ENCODE measurements around the gene LRP8.

The LRP8 gene

GRCh38 chr1:53338423-53338822, 10.6 kb upstream of the LRP8 start:
- H3K4me1 ChIP-seq (ENCODE audit: control insufficient read depth, insufficient read depth, low read length, poor library complexity, severe bottlenecking) = peaks cover 3% of the 10 kb centered on the region
- no peak overlapping the region for H3K27ac ChIP-seq (ENCODE audit: low read depth, low read length, severe bottlenecking)
- 57 to 75% methylated on average over 1 of the region's 1 CpG for WGBS, 2 experiments (ENCODE audit: insufficient coverage in 2 of 2)
- H3K36me3 ChIP-seq (ENCODE audit: control insufficient read depth, insufficient read depth, low read length) = no peaks in the 10 kb centered on the region
- H3K9me3 ChIP-seq (ENCODE audit: control insufficient read depth, low read length) = no peaks in the 10 kb centered on the region
- H3K4me3 ChIP-seq (ENCODE audit: extremely low read depth, insufficient read depth, low read length, poor library complexity, severe bottlenecking) = no peak overlapping the region

- H3K36me3 ChIP-seq (ENCODE audit: control insufficient read depth, insufficient read depth, low read length) = no peaks in the 10 kb centered on the region
- 82 to 97% methylated on average over 2 to 3 of the region's 5 CpGs for WGBS, 2 experiments (ENCODE audit: insufficient coverage in 2 of 2)
- H3K27ac ChIP-seq (ENCODE audit: low read depth, low read length, severe bottlenecking) = no peak overlapping the region
- H3K4me1 ChIP-seq (ENCODE audit: control insufficient read depth, insufficient read depth, low read length, poor library complexity, severe bottlenecking) = no peaks in the 10 kb centered on the region
- H3K9me3 ChIP-seq (ENCODE audit: control insufficient read depth, low read length) = no peaks in the 10 kb centered on the region
- no peak overlapping the region for H3K4me3 ChIP-seq (ENCODE audit: extremely low read depth, insufficient read depth, low read length, poor library complexity, severe bottlenecking)
Observed at GRCh38 chr1:53337499-53337898, 9.6 kb upstream of the LRP8 start.

GRCh38 chr1:53336146-53336545, 8.3 kb upstream of the LRP8 start:
- H3K9me3 ChIP-seq (ENCODE audit: control insufficient read depth, low read length) = no peaks in the 10 kb centered on the region
- H3K27ac ChIP-seq (ENCODE audit: low read depth, low read length, severe bottlenecking) = no peak overlapping the region
- H3K36me3 ChIP-seq (ENCODE audit: control insufficient read depth, insufficient read depth, low read length) = no peaks in the 10 kb centered on the region
- 91 to 92% methylated on average over 8 to 11 of the region's 12 CpGs for WGBS, 2 experiments (ENCODE audit: insufficient coverage in 2 of 2)
- no peaks in the 10 kb centered on the region for H3K4me1 ChIP-seq (ENCODE audit: control insufficient read depth, insufficient read depth, low read length, poor library complexity, severe bottlenecking)
- H3K4me3 ChIP-seq (ENCODE audit: extremely low read depth, insufficient read depth, low read length, poor library complexity, severe bottlenecking) = no peak overlapping the region

- Histone ChIP-seq H3K9me3 (ENCODE audit: control insufficient read depth, low read length) (no peaks in the 10 kb centered on the region), H3K4me3 (ENCODE audit: extremely low read depth, insufficient read depth, low read length, poor library complexity, severe bottlenecking) (no peak overlapping the region), H3K36me3 (ENCODE audit: control insufficient read depth, insufficient read depth, low read length) (no peaks in the 10 kb centered on the region), H3K27ac (ENCODE audit: low read depth, low read length, severe bottlenecking) (no peak overlapping the region), H3K4me1 (ENCODE audit: control insufficient read depth, insufficient read depth, low read length, poor library complexity, severe bottlenecking) (no peaks in the 10 kb centered on the region)
- WGBS, 2 experiments (ENCODE audit: insufficient coverage in 2 of 2) = no CpG with 5 or more reads among the region's 1 CpG
Observed at GRCh38 chr1:53335661-53336060, 7.8 kb upstream of the LRP8 start.

- Histone ChIP-seq H3K36me3 (ENCODE audit: control insufficient read depth, insufficient read depth, low read length) (no peaks in the 10 kb centered on the region), H3K27ac (ENCODE audit: low read depth, low read length, severe bottlenecking) (no peak overlapping the region), H3K4me3 (ENCODE audit: extremely low read depth, insufficient read depth, low read length, poor library complexity, severe bottlenecking) (no peak overlapping the region), H3K4me1 (ENCODE audit: control insufficient read depth, insufficient read depth, low read length, poor library complexity, severe bottlenecking) (no peaks in the 10 kb centered on the region), H3K9me3 (ENCODE audit: control insufficient read depth, low read length) (no peaks in the 10 kb centered on the region)
- 90 to 94% methylated on average over 5 to 9 of the region's 9 CpGs for WGBS, 2 experiments (ENCODE audit: insufficient coverage in 2 of 2)
Observed at GRCh38 chr1:53334781-53335180, 6.9 kb upstream of the LRP8 start.

- Histone ChIP-seq H3K36me3 (ENCODE audit: control insufficient read depth, insufficient read depth, low read length) (no peaks in the 10 kb centered on the region), H3K4me3 (ENCODE audit: extremely low read depth, insufficient read depth, low read length, poor library complexity, severe bottlenecking) (no peak overlapping the region), H3K27ac (ENCODE audit: low read depth, low read length, severe bottlenecking) (no peak overlapping the region), H3K9me3 (ENCODE audit: control insufficient read depth, low read length) (no peaks in the 10 kb centered on the region), H3K4me1 (ENCODE audit: control insufficient read depth, insufficient read depth, low read length, poor library complexity, severe bottlenecking) (no peaks in the 10 kb centered on the region)
- 90% methylated on average over 2 of the region's 2 CpGs; no CpG with 5 or more reads in 1 of the 2 experiments for WGBS, 2 experiments (ENCODE audit: insufficient coverage in 2 of 2)
Observed at GRCh38 chr1:53334312-53334711, 6.4 kb upstream of the LRP8 start.

GRCh38 chr1:53332833-53333232, 5.0 kb upstream of the LRP8 start:
- Histone ChIP-seq H3K4me3 (ENCODE audit: extremely low read depth, insufficient read depth, low read length, poor library complexity, severe bottlenecking) (no peak overlapping the region), H3K4me1 (ENCODE audit: control insufficient read depth, insufficient read depth, low read length, poor library complexity, severe bottlenecking) (no peaks in the 10 kb centered on the region), H3K36me3 (ENCODE audit: control insufficient read depth, insufficient read depth, low read length) (no peaks in the 10 kb centered on the region), H3K27ac (ENCODE audit: low read depth, low read length, severe bottlenecking) (no peak overlapping the region), H3K9me3 (ENCODE audit: control insufficient read depth, low read length) (no peaks in the 10 kb centered on the region)
- 93 to 96% methylated on average over 2 of the region's 3 CpGs for WGBS, 2 experiments (ENCODE audit: insufficient coverage in 2 of 2)

- no peaks in the 10 kb centered on the region for H3K4me1 ChIP-seq (ENCODE audit: control insufficient read depth, insufficient read depth, low read length, poor library complexity, severe bottlenecking)
- WGBS, 2 experiments (ENCODE audit: insufficient coverage in 2 of 2) = 71 to 92% methylated on average over 1 to 3 of the region's 3 CpGs
- no peaks in the 10 kb centered on the region for H3K9me3 ChIP-seq (ENCODE audit: control insufficient read depth, low read length)
- no peak overlapping the region for H3K27ac ChIP-seq (ENCODE audit: low read depth, low read length, severe bottlenecking)
- H3K36me3 ChIP-seq (ENCODE audit: control insufficient read depth, insufficient read depth, low read length) = no peaks in the 10 kb centered on the region
- H3K4me3 ChIP-seq (ENCODE audit: extremely low read depth, insufficient read depth, low read length, poor library complexity, severe bottlenecking) = no peak overlapping the region
Observed at GRCh38 chr1:53332186-53332564, 4.3 kb upstream of the LRP8 start.

GRCh38 chr1:53331446-53332185, 3.7 kb upstream of the LRP8 start:
- no peaks in the 10 kb centered on the region for H3K36me3 ChIP-seq (ENCODE audit: control insufficient read depth, insufficient read depth, low read length)
- WGBS, 2 experiments (ENCODE audit: insufficient coverage in 2 of 2) = 86 to 94% methylated on average over 6 to 7 of the region's 7 CpGs
- no peaks in the 10 kb centered on the region for H3K4me1 ChIP-seq (ENCODE audit: control insufficient read depth, insufficient read depth, low read length, poor library complexity, severe bottlenecking)
- no peak overlapping the region for H3K4me3 ChIP-seq (ENCODE audit: extremely low read depth, insufficient read depth, low read length, poor library complexity, severe bottlenecking)
- H3K9me3 ChIP-seq (ENCODE audit: control insufficient read depth, low read length) = no peaks in the 10 kb centered on the region
- no peak overlapping the region for H3K27ac ChIP-seq (ENCODE audit: low read depth, low read length, severe bottlenecking)

GRCh38 chr1:53330819-53331218, 2.9 kb upstream of the LRP8 start:
- Histone ChIP-seq H3K9me3 (ENCODE audit: control insufficient read depth, low read length) (no peaks in the 10 kb centered on the region), H3K27ac (ENCODE audit: low read depth, low read length, severe bottlenecking) (no peak overlapping the region), H3K36me3 (ENCODE audit: control insufficient read depth, insufficient read depth, low read length) (no peaks in the 10 kb centered on the region), H3K4me1 (ENCODE audit: control insufficient read depth, insufficient read depth, low read length, poor library complexity, severe bottlenecking) (no peaks in the 10 kb centered on the region), H3K4me3 (ENCODE audit: extremely low read depth, insufficient read depth, low read length, poor library complexity, severe bottlenecking) (no peak overlapping the region)
- 90 to 94% methylated on average over 5 of the region's 5 CpGs for WGBS, 2 experiments (ENCODE audit: insufficient coverage in 2 of 2)

All from mesodermal cell (in vitro differentiated cells).